Measurements from ENCODE around the gene MARCHF5. TPM values are rescaled to one million over a fixed set of nuclear protein-coding genes. Genes with fewer than 3 reads are reported as not detected.

MARCHF5 gene
- total and polyA plus RNA-seq, 2 donors (not counting 1 experiment from before 2014, with no cell fraction given), result 17.3 to 49.1 TPM

GRCh38 chr10:92309272-92309671 is 18.3 kb downstream of the MARCHF5 start:
- Histone ChIP-seq H4K20me1 (ENCODE audit: control insufficient read depth, extremely low read depth, insufficient read depth, low read length) (no peaks in the 10 kb centered on the region), H3K4me3 (replicated peaks in 1 of 4; ENCODE audit: control extremely low read depth in 1 of 4, insufficient read depth in 1 of 4, low read depth in 3 of 4, low read length in 4 of 4) (no peak overlapping the region), H3K4me1 (ENCODE audit: control insufficient read depth, extremely low read depth, insufficient read depth, low read length) (no peaks in the 10 kb centered on the region), H3K27me3 (ENCODE audit: control insufficient read depth, insufficient read depth, low read length) (no peaks in the 10 kb centered on the region), H3K9ac (ENCODE audit: insufficient read depth, low read length) (no peak overlapping the region), H3K27ac (ENCODE audit: insufficient read depth, low read length) (no peak overlapping the region), H3K9me3 (ENCODE audit: control insufficient read depth, insufficient read depth, low read depth, low read length) (no peaks in the 10 kb centered on the region), H2AFZ (ENCODE audit: low read length) (no peak overlapping the region), H3K36me3 (ENCODE audit: control insufficient read depth, insufficient read depth, low read length) (no peaks in the 10 kb centered on the region), H3K79me2 (ENCODE audit: control insufficient read depth, insufficient read depth, low read length) (peaks cover 23% of the 10 kb centered on the region), H3K4me2 (ENCODE audit: extremely low read depth, insufficient read depth, low read length) (no peak overlapping the region)
- DNase-seq (ENCODE audit: low read depth in 2 of 2), result no peak
- TF ChIP-seq, protein P1, sequence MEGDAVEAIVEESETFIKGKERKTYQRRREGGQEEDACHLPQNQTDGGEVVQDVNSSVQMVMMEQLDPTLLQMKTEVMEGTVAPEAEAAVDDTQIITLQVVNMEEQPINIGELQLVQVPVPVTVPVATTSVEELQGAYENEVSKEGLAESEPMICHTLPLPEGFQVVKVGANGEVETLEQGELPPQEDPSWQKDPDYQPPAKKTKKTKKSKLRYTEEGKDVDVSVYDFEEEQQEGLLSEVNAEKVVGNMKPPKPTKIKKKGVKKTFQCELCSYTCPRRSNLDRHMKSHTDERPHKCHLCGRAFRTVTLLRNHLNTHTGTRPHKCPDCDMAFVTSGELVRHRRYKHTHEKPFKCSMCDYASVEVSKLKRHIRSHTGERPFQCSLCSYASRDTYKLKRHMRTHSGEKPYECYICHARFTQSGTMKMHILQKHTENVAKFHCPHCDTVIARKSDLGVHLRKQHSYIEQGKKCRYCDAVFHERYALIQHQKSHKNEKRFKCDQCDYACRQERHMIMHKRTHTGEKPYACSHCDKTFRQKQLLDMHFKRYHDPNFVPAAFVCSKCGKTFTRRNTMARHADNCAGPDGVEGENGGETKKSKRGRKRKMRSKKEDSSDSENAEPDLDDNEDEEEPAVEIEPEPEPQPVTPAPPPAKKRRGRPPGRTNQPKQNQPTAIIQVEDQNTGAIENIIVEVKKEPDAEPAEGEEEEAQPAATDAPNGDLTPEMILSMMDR (conservative IDR thresholded peaks at IDR 0.05 in 1 of 2, IDR thresholded peaks at IDR 0.05 in 1 of 2; ENCODE audit: low read depth in 1 of 2, low read length in 2 of 2), result no peak
- TF ChIP-seq EZH2 (IDR thresholded peaks at IDR 0.05; ENCODE audit: low read length, missing control alignments), result no peak

GRCh38 chr10:92313750-92314149 is 22.8 kb downstream of the MARCHF5 start:
- no peak overlapping the region for H3K9ac ChIP-seq (ENCODE audit: insufficient read depth, low read length)
- H3K4me1 ChIP-seq (ENCODE audit: control insufficient read depth, extremely low read depth, insufficient read depth, low read length), result no peaks in the 10 kb centered on the region
- TF ChIP-seq EZH2 (IDR thresholded peaks at IDR 0.05; ENCODE audit: low read length, missing control alignments), result no peak
- TF ChIP-seq, protein P1 (conservative IDR thresholded peaks at IDR 0.05 in 1 of 2, IDR thresholded peaks at IDR 0.05 in 1 of 2; ENCODE audit: low read depth in 1 of 2, low read length in 2 of 2), result no peak
- no peak overlapping the region for H3K27ac ChIP-seq (ENCODE audit: insufficient read depth, low read length)
- no peaks in the 10 kb centered on the region for H3K27me3 ChIP-seq (ENCODE audit: control insufficient read depth, insufficient read depth, low read length)
- H3K4me3 ChIP-seq (replicated peaks in 1 of 4; ENCODE audit: control extremely low read depth in 1 of 4, insufficient read depth in 1 of 4, low read depth in 3 of 4, low read length in 4 of 4), result no peak overlapping the region
- H2AFZ ChIP-seq (ENCODE audit: low read length), result no peak overlapping the region
- H3K9me3 ChIP-seq (ENCODE audit: control insufficient read depth, insufficient read depth, low read depth, low read length), result no peaks in the 10 kb centered on the region
- H3K4me2 ChIP-seq (ENCODE audit: extremely low read depth, insufficient read depth, low read length), result no peak overlapping the region
- no peaks in the 10 kb centered on the region for H3K36me3 ChIP-seq (ENCODE audit: control insufficient read depth, insufficient read depth, low read length)
- no peak for DNase-seq (ENCODE audit: low read depth in 2 of 2)
- H3K79me2 ChIP-seq (ENCODE audit: control insufficient read depth, insufficient read depth, low read length), result peaks cover 2% of the 10 kb centered on the region
- H4K20me1 ChIP-seq (ENCODE audit: control insufficient read depth, extremely low read depth, insufficient read depth, low read length), result no peaks in the 10 kb centered on the region

DNA sequence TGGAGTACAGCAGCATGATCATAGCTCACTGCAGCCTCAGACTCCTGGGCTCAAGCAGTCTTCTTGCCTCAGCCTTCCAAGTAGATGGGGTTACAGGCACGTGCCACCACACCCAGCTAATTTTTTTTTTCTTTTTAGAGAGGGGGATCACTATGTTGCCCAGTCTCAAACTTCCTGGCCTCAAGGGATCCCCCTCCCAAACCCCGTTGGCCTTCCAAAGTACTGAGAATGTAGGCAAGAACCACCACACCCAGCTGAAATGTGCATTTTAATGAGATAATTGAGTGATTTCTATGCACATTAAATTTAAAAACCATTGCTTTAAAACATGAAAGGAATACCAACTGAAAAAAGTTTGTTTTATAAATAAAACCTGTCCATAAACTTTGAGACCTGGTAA is 25.6 kb downstream of the MARCHF5 start:
- Histone ChIP-seq H3K36me3 (ENCODE audit: control insufficient read depth, insufficient read depth, low read length) (no peaks in the 10 kb centered on the region), H3K4me2 (ENCODE audit: extremely low read depth, insufficient read depth, low read length) (no peak overlapping the region), H3K9ac (ENCODE audit: insufficient read depth, low read length) (no peak overlapping the region), H4K20me1 (ENCODE audit: control insufficient read depth, extremely low read depth, insufficient read depth, low read length) (no peaks in the 10 kb centered on the region), H3K4me1 (ENCODE audit: control insufficient read depth, extremely low read depth, insufficient read depth, low read length) (no peaks in the 10 kb centered on the region), H3K27me3 (ENCODE audit: control insufficient read depth, insufficient read depth, low read length) (no peaks in the 10 kb centered on the region), H3K79me2 (ENCODE audit: control insufficient read depth, insufficient read depth, low read length) (peaks cover 1% of the 10 kb centered on the region), H3K4me3 (replicated peaks in 1 of 4; ENCODE audit: control extremely low read depth in 1 of 4, insufficient read depth in 1 of 4, low read depth in 3 of 4, low read length in 4 of 4) (no peak overlapping the region), H3K27ac (ENCODE audit: insufficient read depth, low read length) (no peak overlapping the region), H2AFZ (ENCODE audit: low read length) (no peak overlapping the region), H3K9me3 (ENCODE audit: control insufficient read depth, insufficient read depth, low read depth, low read length) (no peaks in the 10 kb centered on the region)
- DNase-seq (ENCODE audit: low read depth in 2 of 2), result no peak
- TF ChIP-seq EZH2 (IDR thresholded peaks at IDR 0.05; ENCODE audit: low read length, missing control alignments), result no peak
- TF ChIP-seq, protein P1 (conservative IDR thresholded peaks at IDR 0.05 in 1 of 2, IDR thresholded peaks at IDR 0.05 in 1 of 2; ENCODE audit: low read depth in 1 of 2, low read length in 2 of 2), result no peak
